Brain microvascular endothelial cell (primary cell): Measurements from ENCODE around the gene IQCC.

ENCODE experiments used
- DNase-seq: peaks from one replicate; pipeline ENCODE4 v3.0.0-alpha.2; 2020
- H3K27ac ChIP-seq: fragments of 250-450 bp; sonication (Bioruptor Pico); 2 replicates; pipeline ENCODE4 v1.5.1; 2020; ENCODE audit warnings: mild to moderate bottlenecking, moderate library complexity
- H3K27me3 ChIP-seq: fragments of 250-450 bp; sonication (Bioruptor Pico); replicated peaks from 2 replicates; pipeline ENCODE4 v1.5.1; 2020; ENCODE audit warnings: mild to moderate bottlenecking
- H3K36me3 ChIP-seq: fragments of 250-450 bp; sonication (Bioruptor Pico); replicated peaks from 2 replicates; pipeline ENCODE4 v1.5.1; 2020; ENCODE audit warnings: mild to moderate bottlenecking
- H3K4me3 ChIP-seq: 2 replicates; pipeline ENCODE4 v1.5.1; 2011; ENCODE audit warnings: low read depth, mild to moderate bottlenecking, control low read depth, low read length, moderate library complexity
- CTCF ChIP-seq: IDR thresholded peaks from 2 replicates; pipeline ENCODE4 v1.5.1; 2011; ENCODE audit warnings: low read depth, mild to moderate bottlenecking, moderate library complexity, low read length, control low read depth, inconsistent platforms; ENCODE audit errors: missing control alignments
- in situ Hi-C: cut with HindIII; loops from 2 replicates; pipeline ENCODE4 v1.10.0; 2017; ENCODE audit warnings: low sequenced_read_pairs, low pct_ligation_motif_present

The IQCC gene

GRCh38 chr1:32223683-32224082 is 18.2 kb downstream of the IQCC start:
- peak; percentile 28 for TF ChIP-seq CTCF
- no peaks in the 10 kb centered on the region for H3K27me3 ChIP-seq
- H3K36me3 ChIP-seq = peaks cover 35% of the 10 kb centered on the region
- no peak overlapping the region for H3K27ac ChIP-seq
- no peak overlapping the region for H3K4me3 ChIP-seq
- peak; percentile 33 for DNase-seq
- in situ Hi-C loops = no loop called here

- H3K27ac ChIP-seq = no peak overlapping the region
- no peak for TF ChIP-seq CTCF
- peaks cover 41% of the 10 kb centered on the region for H3K36me3 ChIP-seq
- in situ Hi-C loops = no loop called here
- no peak overlapping the region for H3K4me3 ChIP-seq
- DNase-seq = no peak
- H3K27me3 ChIP-seq = no peaks in the 10 kb centered on the region
Measured at GRCh38 chr1:32224285-32224684, 18.8 kb downstream of the IQCC start.

GRCh38 chr1:32228771-32229170 is 23.3 kb downstream of the IQCC start:
- Histone ChIP-seq H3K4me3 (no peak overlapping the region), H3K27ac (no peak overlapping the region), H3K36me3 (peaks cover 63% of the 10 kb centered on the region), H3K27me3 (no peaks in the 10 kb centered on the region)
- no peak for DNase-seq
- no peak for TF ChIP-seq CTCF
- in situ Hi-C loops = no loop called here

- peaks cover 45% of the 10 kb centered on the region for H3K36me3 ChIP-seq
- in situ Hi-C loops = no loop called here
Measured at GRCh38 chr1:32231843-32232432, 26.5 kb downstream of the IQCC start.

GRCh38 chr1:32232558-32233304 is 27.3 kb downstream of the IQCC start:
- Histone ChIP-seq H3K27ac (no peak overlapping the region), H3K36me3 (peaks cover 40% of the 10 kb centered on the region), H3K27me3 (no peaks in the 10 kb centered on the region), H3K4me3 (no peak overlapping the region)
- no peak for TF ChIP-seq CTCF
- no peak for DNase-seq
- in situ Hi-C loops = no loop called here

More at GRCh38 chr1:32231843-32232432, 26.5 kb downstream of the IQCC start:
- TF ChIP-seq CTCF = no peak
- no peak overlapping the region for H3K27ac ChIP-seq
- no peak for DNase-seq
- no peaks in the 10 kb centered on the region for H3K27me3 ChIP-seq
- H3K4me3 ChIP-seq = no peak overlapping the region
